Mammary epithelial cell (primary cell): ENCODE measurements around the gene STAT3.

ENCODE experiments used
- CTCF ChIP-seq, 2 donors: IDR thresholded peaks in 1 of 2; conservative IDR thresholded peaks in 1 of 2; 2 replicates each; pipeline ENCODE4 v1.5.1; 2011 to 2012; ENCODE audit warnings: inconsistent platforms in 2 of 2, low read length in 2 of 2, mild to moderate bottlenecking in 2 of 2, control low read depth in 1 of 2, low read depth in 1 of 2; ENCODE audit not compliant: insufficient read depth in 1 of 2; ENCODE audit errors: extremely low read depth in 1 of 2
- EZH2 ChIP-seq: IDR thresholded peaks from 2 replicates; pipeline ENCODE4 v1.6.1; 2012; ENCODE audit warnings: low read length, inconsistent platforms, borderline replicate concordance

- TF ChIP-seq CTCF (conservative IDR thresholded peaks at IDR 0.05 in 1 of 2, IDR thresholded peaks at IDR 0.05 in 1 of 2; ENCODE audit: extremely low read depth in 1 of 2, insufficient read depth in 1 of 2, low read depth in 1 of 2, low read length in 2 of 2) (no peak), EZH2 (no peak)
Observed at GRCh38 chr17:42340691-42341127, 47.5 kb downstream of the STAT3 start.
